Small intestine (tissue), 7 donors: ENCODE data around the gene PSMG3. TPM values are rescaled to one million over a fixed set of nuclear protein-coding genes. Genes with fewer than 3 reads are reported as not detected.

ENCODE experiments used
- DNase-seq, 2 donors: peaks; one replicate each; pipeline versions ENCODE4 v3.0.0 to v3.0.0-alpha.2; 2013
- FAIRE-seq: peaks from 2 replicates; lab custom pipeline; 2012; peaks lifted over from hg19 to GRCh38; lab: Jason Lieb, UNC
- H3K27ac ChIP-seq, 3 donors: one replicate each; pipeline ENCODE4 v1.5.1; 2013; ENCODE audit warnings: low read length in 2 of 3, mild to moderate bottlenecking in 2 of 3, control low read depth in 1 of 3, inconsistent platforms in 1 of 3, low read depth in 1 of 3, moderate library complexity in 1 of 3
- H3K27me3 ChIP-seq, 3 donors: one replicate each; pipeline ENCODE4 v1.6.1; 2013; ENCODE audit warnings: low read length in 3 of 3, inconsistent platforms in 1 of 3; ENCODE audit not compliant: control insufficient read depth in 3 of 3, insufficient read depth in 3 of 3
- H3K36me3 ChIP-seq, 3 donors: one replicate each; pipeline ENCODE4 v1.6.1; 2013; ENCODE audit warnings: low read length in 3 of 3, inconsistent platforms in 1 of 3, low read depth in 1 of 3, mild to moderate bottlenecking in 1 of 3, moderate library complexity in 1 of 3; ENCODE audit not compliant: control insufficient read depth in 3 of 3, insufficient read depth in 2 of 3
- H3K4me1 ChIP-seq, 3 donors: one replicate each; pipeline ENCODE4 v1.6.1; 2013; ENCODE audit warnings: low read length in 2 of 3, inconsistent platforms in 1 of 3, low read depth in 1 of 3, mild to moderate bottlenecking in 1 of 3, moderate library complexity in 1 of 3; ENCODE audit not compliant: control insufficient read depth in 3 of 3, insufficient read depth in 2 of 3
- H3K4me3 ChIP-seq, 3 donors: one replicate each; pipeline ENCODE4 v1.5.1; 2013; ENCODE audit warnings: low read length in 3 of 3, control low read depth in 1 of 3, inconsistent platforms in 1 of 3, low read depth in 1 of 3, mild to moderate bottlenecking in 1 of 3, moderate library complexity in 1 of 3
- H3K9me3 ChIP-seq, 2 donors: one replicate each; pipeline ENCODE4 v1.6.1; 2013; ENCODE audit warnings: low read depth in 1 of 2, low read length in 1 of 2; ENCODE audit not compliant: control insufficient read depth in 2 of 2, insufficient read depth in 1 of 2
- WGBS, 3 donors: extraction: QIAGEN DNeasy Blood & Tissue Kit; methylation state at CpG; one replicate each; pipeline ENCODE4 v1.1.7; 2013; 5-methylcytosine and 5-hydroxymethylcytosine counted together
- polyA plus RNA-seq, 4 donors: library from polyadenylated mRNA; stranded (reverse) in 3 of 4; unstranded in 1 of 4; fragments of 200-250 nt in 3 of 4; fragments of 120-200 nt in 1 of 4; gene quantifications; one replicate each; pipeline versions ENCODE4 v1.2.1 to v1.2.3, GENCODE V29; 2013
- donor health status: healthy with polysubstance abuse.
- donor health status: control.
- donor health status: control.
- donor health status: Bipolar disorder and iron deficiency.
- donor health status: healthy.

The PSMG3 gene
- polyA plus RNA-seq, 4 donors, result 28.7 to 73.1 (median 69.8) TPM

DNA sequence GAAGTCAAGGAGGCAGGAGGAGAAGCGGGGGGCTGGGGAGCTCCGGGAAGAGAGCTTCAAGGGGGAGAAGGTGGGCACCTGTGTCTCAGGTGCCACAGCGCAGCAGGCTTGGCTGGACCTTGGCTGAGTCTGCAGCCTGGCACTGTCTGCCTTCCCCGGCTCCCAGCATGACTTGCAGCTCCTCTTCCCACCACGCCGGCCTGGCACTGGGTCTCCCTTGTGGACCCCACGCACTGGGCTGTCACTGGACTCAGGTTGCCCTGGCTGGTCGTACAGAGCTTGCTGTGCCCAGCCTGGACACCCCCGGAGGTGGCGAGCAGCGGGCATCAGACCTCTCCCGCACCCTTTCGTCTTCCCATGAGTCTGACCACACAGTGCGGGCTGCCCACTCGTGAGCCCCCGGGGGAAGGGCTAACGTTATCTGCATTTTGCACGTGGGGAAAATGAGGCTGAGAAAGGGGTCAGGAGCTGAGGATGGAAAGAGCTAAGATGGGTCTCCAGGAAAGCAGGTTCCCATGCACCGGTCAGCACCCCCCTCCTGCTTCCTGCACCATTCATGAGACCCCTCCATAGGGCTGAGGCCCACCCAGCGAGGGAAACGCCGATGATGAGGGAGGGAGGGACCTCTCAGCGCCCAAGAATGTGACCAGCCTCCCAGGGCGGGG is 40.3 kb upstream of the PSMG3 start:
- 81 to 82% (median 81%) methylated on average over 20 to 24 of the region's 24 CpGs for WGBS, 3 donors
- DNase-seq (no peak), FAIRE-seq (no peak)
- Histone ChIP-seq H3K27ac (no peak overlapping the region), H3K4me1 (no peaks in the 10 kb centered on the region), H3K27me3 (peaks cover 0 to 3% (median 2%) of the 10 kb centered on the region in 3 donors), H3K36me3 (no peaks in the 10 kb centered on the region), H3K9me3 (no peaks in the 10 kb centered on the region), H3K4me3 (no peak overlapping the region)

DNA sequence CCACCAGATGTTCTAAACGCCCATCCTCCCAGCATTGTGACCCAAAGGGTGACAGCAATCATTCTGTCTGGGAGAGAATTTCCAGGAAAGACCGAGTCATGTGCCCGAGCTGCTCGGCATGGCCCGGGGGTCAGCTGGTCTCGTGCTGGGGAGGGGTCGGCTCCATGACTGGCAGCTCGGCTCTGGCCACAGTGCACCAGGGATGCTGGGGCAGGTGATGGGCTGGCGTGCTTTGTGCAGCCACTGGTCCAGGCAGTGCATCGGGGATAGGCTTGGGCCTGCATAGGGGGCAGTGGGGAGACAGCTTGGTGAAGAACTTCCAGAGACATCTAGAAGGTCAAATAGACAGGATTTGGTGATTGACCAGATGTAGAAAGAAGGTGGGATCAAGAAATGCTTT is 39.2 kb upstream of the PSMG3 start:
- 74 to 87% (median 78%) methylated on average over 10 of the region's 10 CpGs for WGBS, 3 donors
- H3K27me3 ChIP-seq, result peaks cover 0 to 3% (median 2%) of the 10 kb centered on the region in 3 donors
- no peak for DNase-seq
- no peaks in the 10 kb centered on the region for H3K9me3 ChIP-seq
- H3K4me1 ChIP-seq, result no peaks in the 10 kb centered on the region
- H3K36me3 ChIP-seq, result no peaks in the 10 kb centered on the region
- H3K4me3 ChIP-seq, result no peak overlapping the region
- H3K27ac ChIP-seq, result no peak overlapping the region
- FAIRE-seq, result no peak

DNA sequence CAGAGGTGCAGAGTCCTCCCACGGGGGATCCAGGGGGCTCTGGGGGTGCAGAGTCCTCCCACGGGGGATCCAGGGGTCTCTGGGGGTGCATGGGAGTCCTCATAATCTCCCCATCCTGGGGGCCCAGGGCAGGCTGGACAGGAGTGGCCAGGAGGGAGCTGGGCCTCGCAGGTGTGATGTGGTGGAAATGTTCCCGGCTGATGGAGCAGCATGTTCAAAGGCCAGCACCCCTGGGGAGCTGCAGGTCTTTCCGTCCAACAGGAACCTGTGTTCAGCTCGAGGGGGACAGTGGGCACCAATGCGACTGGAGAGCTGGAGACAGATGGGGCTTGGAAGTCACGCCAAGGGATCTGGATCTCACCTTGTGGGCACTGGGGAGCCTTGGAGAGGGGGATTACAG is 38.5 kb upstream of the PSMG3 start:
- Histone ChIP-seq H3K36me3 (no peaks in the 10 kb centered on the region), H3K9me3 (no peaks in the 10 kb centered on the region), H3K27ac (no peak overlapping the region), H3K4me3 (no peak overlapping the region), H3K27me3 (peaks cover 0 to 3% (median 2%) of the 10 kb centered on the region in 3 donors), H3K4me1 (no peaks in the 10 kb centered on the region)
- DNase-seq, result no peak
- no peak for FAIRE-seq
- WGBS, 3 donors, result 73 to 80% (median 75%) methylated on average over 7 to 8 of the region's 8 CpGs

DNA sequence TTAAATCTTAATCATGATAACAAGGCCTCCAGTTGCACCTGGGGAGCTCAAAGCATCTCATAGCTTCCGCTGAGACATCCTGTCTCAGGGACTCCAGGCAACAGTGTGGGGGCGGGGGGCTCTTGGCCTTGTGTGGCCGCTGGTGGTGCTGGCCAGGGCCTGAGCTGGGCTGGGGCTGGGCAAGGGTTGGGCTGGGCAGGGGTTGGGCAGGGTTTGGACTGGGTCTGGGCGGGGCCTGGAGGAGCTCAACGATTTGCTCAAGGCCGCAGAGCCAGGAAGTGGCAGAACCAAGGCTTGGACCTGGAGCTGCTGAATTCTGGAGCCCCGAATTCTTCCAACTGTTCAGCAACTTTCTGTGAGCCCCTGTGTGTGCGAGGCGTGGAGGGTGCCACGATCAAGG is 37.9 kb upstream of the PSMG3 start:
- 54 to 62% (median 61%) methylated on average over 10 of the region's 10 CpGs for WGBS, 3 donors
- no peak for FAIRE-seq

DNA sequence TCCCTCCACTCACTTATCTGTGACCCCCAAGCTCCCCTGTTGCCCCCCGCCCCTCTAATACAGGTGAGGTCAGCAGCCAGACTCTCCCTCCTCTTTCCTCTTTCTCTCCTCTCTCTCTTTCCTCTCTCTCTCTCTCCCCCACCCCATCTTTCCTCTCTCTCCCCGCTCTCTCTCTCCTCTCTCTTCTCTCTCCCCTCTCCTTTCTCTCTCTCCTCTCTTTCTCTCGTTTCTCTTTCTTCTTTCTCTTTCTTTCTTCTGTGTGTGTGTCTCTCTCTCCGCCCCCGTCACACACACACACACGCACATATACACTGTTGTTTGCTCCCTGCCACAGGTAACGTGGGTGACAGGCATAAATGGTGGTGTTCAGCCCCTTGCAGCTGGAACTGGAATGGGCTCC is 37.2 kb upstream of the PSMG3 start:
- Histone ChIP-seq H3K9me3 (no peaks in the 10 kb centered on the region), H3K4me3 (no peak overlapping the region), H3K36me3 (no peaks in the 10 kb centered on the region), H3K4me1 (no peaks in the 10 kb centered on the region), H3K27ac (no peak overlapping the region), H3K27me3 (peaks cover 0 to 4% (median 3%) of the 10 kb centered on the region in 3 donors)
- DNase-seq (no peak), FAIRE-seq (no peak)
- WGBS, 3 donors, result 49 to 61% (median 55%) methylated on average over 7 of the region's 7 CpGs

More for the DNA sequence above, 37.9 kb upstream of the PSMG3 start:
- H3K36me3 ChIP-seq, result no peaks in the 10 kb centered on the region
- H3K27ac ChIP-seq, result no peak overlapping the region
- no peak overlapping the region for H3K4me3 ChIP-seq
- no peaks in the 10 kb centered on the region for H3K9me3 ChIP-seq
- DNase-seq, result no peak
- peaks cover 0 to 4% (median 3%) of the 10 kb centered on the region in 3 donors for H3K27me3 ChIP-seq
- H3K4me1 ChIP-seq, result no peaks in the 10 kb centered on the region

DNA sequence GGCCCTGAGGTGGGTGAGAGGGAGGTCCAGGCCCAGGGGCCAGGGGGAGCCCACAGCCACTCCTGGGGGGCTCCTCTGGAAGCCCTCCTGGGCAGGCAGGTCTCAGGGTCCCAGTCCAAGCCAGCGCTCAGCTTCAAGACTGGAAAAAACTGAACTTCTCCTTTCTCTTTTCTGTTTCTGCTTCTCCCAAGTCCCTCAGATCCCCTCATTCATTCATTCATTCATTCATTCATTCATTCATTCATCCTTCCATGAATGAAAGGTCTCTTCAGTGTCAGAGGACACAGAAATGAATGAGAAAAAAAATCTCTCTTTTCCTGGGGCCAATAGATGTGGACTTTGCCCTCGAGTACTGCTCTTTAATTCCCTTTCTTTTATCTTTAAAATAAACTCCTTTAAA is 34.6 kb upstream of the PSMG3 start:
- no peaks in the 10 kb centered on the region for H3K9me3 ChIP-seq
- no peaks in the 10 kb centered on the region for H3K4me1 ChIP-seq
- no peak overlapping the region for H3K27ac ChIP-seq
- no peak for FAIRE-seq
- 45 to 69% (median 53%) methylated on average over 2 of the region's 2 CpGs for WGBS, 3 donors
- no peak overlapping the region for H3K4me3 ChIP-seq
- no peak for DNase-seq
- peaks cover 0 to 5% (median 3%) of the 10 kb centered on the region in 3 donors for H3K27me3 ChIP-seq
- H3K36me3 ChIP-seq, result no peaks in the 10 kb centered on the region

DNA sequence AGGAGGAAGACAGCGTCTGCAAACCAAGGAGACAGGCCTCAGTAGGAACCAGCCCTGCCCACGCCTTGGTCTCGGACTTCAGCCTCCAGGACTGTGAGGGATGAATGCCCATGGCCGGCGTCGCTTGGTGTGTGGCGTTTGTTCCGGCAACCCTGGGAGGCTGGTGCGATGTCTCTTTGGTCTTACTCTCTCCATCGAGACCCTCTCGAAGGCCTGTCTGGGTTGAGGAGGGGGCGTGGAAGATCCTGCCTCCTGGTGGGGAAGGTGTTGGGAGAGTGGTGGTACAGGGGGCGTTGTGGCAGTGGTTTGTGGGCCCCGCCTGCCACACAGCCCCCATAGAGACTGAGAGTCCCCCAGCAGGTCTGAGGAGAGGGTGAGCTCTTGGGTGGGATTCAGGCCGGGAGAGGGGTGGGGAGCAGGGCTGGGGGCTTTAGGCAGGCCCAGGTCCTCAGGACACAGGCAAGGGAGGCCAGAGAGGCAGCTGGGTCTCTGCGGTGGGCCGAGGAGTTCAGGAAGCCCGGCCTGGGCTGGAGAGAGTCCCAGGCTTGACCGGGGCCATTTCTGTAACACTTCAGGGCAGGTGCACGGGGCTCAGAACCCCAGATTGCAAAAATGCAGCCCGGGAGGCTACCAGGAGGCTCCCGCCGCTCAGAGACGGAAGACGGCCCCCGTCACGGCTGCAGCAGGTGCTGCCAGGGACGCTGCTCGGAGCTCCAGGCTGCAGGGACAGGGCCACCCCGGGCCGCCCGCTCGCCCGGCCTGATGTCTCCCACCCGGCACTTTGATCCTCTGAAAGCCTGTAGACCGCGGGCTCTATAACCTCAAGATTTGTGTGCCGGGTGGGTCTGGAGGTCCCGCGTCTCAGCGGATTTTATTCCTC is 33.8 kb upstream of the PSMG3 start:
- Histone ChIP-seq H3K36me3 (no peaks in the 10 kb centered on the region), H3K9me3 (no peaks in the 10 kb centered on the region), H3K27me3 (peaks cover 0 to 5% (median 3%) of the 10 kb centered on the region in 3 donors), H3K4me3 (no peak overlapping the region), H3K4me1 (no peaks in the 10 kb centered on the region), H3K27ac (no peak overlapping the region)
- DNase-seq (no peak), FAIRE-seq (no peak)
- 75 to 82% (median 76%) methylated on average over 38 to 41 of the region's 41 CpGs for WGBS, 3 donors

DNA sequence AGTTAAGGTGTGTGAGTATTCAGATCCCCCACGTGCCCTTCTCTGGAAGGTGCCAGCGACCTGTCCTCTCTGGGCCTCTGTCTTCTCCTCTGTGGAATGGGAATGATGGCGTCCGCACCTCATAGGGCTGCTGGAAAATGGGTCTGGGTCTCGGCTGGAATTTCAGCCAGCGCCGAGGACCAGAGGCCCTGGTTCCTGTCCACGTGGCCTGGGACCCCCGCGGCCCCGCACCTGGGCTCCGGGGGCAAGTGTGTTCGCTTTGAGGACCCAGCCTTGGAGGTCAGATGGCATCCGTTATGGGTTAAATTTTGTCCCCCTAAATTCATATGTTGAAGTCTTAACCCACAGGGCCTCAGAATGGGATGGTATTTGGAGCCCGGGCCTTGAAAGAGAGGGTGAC is 32.6 kb upstream of the PSMG3 start:
- Histone ChIP-seq H3K4me3 (no peak overlapping the region), H3K36me3 (no peaks in the 10 kb centered on the region), H3K4me1 (no peaks in the 10 kb centered on the region), H3K27ac (no peak overlapping the region), H3K9me3 (no peaks in the 10 kb centered on the region), H3K27me3 (peaks cover 0 to 5% (median 3%) of the 10 kb centered on the region in 3 donors)
- DNase-seq (no peak), FAIRE-seq (no peak)
- WGBS, 3 donors, result 86 to 92% (median 87%) methylated on average over 15 of the region's 15 CpGs
